GM19463 (cell line): ENCODE measurements around the gene BCDIN3D.

Experiments
- ATAC-seq: cut with Tn5 transposase; IDR thresholded peaks from one replicate; pipeline ENCODE4 v1.9.1; 2021; ENCODE audit warnings: mild to moderate bottlenecking, moderate library complexity; ENCODE audit not compliant: unreplicated experiment

BCDIN3D gene

DNA sequence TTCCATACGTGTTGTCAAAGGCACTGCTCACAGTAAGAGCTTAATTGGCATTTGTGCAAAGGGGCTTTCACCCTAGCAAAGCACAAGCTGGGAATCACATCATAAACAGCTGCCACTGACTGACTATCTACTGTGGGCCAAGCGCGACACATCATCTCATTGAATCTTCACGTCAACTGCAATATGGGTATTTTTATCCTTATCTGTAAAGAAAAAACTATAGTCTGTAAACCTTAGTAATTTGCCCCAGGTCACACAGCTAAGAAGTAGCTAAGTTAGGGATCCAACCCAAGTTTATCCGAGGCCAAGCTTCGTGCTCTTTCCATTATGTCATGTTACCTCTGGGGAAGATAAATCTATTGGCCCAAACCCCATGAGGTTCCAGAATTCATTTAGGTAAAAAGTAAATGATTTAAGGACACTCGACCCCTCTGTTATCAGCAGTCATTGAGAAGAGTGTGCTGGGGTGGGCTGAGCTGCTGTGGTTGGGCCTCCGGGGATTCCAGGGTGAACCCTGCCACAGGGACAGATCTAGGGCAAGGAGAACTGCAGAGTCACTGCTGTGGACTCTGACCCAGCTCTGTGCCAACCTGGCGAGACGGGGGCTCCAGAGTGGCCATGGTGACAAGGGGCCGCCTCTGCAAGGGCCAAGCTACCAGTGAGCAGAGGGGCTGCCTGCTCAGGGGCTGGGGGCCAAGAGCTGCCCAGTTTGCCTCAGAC, 42.3 kb downstream of the BCDIN3D start:
- ATAC-seq: no peak

- ATAC-seq: no peak
These were observed 44.0 kb downstream of the BCDIN3D start for GRCh38 chr12:49798934-49799333.

DNA sequence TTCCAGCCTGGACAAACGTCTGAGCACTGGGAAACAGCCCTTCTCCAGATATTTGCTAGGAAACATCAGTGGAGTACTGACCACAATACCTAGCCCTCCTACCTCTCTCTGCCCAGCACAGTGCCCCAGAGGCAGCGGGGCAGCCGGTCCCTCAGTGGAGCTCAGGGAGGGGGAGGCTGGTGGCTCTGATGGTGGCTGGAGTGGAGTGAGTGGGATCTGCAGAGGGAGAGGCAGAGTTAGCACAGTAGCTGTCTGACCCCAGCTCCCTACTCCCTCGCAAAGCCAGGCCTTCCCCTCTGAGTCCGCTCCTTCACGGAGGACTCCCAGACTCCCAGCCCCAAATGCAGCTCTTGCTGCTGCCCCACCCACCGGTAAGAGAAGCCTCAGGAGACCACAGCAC, 44.7 kb downstream of the BCDIN3D start:
- no peak for ATAC-seq

- no peak for ATAC-seq
These were observed 45.5 kb downstream of the BCDIN3D start for GRCh38 chr12:49797449-49797776.

DNA sequence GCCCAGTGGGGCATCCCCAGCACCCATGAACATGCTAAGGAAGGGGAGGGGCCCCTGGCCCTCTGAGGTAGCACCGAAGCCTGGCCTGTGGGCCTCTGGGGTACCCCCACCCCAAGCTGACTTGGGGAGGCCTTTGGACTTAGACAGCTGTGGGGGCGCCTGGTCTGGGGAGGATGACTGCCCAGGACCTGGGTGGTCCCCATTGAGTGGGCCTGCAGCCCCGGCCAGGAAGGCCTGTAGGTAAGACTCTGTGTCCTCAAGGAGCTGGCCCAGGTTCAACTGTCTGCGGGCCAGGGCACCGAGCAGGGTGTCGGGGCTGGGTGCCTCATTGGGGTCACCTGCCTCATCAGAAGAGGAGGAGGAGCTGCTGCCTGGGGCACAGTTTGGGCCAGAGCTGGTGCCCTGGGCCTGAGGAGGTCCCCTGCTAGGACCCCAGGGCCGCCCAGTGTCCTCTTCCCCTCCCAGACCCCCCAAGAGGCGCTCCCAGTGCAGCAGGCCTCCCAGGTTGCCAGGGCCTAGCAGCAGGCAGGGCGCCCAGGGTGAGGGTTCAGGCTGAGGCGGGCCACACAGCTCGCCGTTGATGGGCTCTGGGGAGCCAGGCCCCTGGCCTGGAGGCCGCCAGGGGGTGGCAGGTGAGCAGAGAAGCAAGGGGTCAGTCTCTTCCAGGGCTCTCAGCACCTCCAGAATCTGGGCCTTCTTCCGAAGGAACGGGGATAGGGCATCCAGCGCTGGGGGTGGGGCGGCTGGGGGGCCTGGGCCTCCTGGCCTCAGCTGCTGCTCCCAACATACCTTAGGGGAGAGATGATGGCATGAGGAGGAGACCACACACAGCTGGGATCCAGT, 46.1 kb downstream of the BCDIN3D start:
- no peak for ATAC-seq

DNA sequence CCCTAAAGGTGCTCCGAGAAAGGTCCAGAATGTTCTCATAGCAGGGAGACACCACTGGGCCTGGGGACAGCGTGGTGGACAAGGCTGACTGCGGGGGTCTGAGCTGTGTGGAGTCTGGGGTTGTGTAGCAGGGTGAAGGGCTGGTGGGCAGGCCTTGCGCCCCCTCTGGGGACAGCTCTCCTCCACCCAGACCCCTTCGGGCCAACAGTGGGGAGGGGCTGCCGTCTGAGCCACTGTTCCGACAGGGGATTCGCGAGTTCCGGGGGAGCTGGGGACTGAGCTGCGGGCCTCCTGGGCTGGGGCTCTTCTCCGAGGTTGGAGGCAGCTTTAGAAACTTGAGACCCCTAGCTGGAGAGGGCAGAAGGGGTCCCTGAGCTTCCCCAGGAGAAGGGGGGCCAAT, 46.8 kb downstream of the BCDIN3D start:
- no peak for ATAC-seq

GRCh38 chr12:49795654-49796105, 47.2 kb downstream of the BCDIN3D start:
- no peak for ATAC-seq

GRCh38 chr12:49794811-49795653, 47.9 kb downstream of the BCDIN3D start:
- ATAC-seq: no peak

DNA sequence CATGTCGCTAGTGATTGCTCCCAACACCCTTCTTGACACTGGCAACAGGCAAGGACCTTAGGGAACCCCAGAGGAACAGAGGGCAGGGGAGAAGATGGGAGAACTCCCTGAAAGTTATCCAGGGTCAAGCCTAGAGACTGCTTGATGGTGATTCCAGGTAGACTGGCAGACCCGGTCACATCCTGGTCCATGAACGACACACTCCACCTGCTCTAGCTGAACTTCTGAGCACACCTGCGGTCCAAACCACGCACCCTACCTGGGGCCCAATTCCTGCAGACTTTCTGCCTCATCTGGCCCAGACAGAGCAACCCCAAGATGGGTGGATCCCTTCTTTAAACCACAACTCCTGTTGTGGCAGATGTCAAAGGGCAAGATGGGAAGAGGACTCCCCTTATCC, 48.9 kb downstream of the BCDIN3D start:
- no peak for ATAC-seq

DNA sequence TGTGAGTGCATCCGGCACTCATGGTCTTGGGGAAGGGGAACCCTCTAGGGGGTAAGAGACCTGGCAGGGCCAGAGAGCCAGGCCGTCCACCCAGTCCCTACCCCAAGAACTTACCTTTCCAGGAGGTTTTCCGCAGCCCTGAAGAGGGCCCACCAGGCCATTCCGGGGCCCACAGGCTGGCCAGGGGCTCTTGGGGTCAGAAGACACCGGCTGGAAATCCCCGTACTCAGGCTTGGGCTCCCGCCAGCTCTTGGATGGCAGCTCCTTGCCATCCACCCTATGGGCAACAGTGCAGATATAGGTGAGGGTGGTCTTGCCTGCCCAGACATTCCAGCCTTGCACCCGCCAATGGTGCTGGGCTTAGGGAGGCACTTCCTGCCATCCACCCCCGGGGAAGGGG, 49.3 kb downstream of the BCDIN3D start:
- ATAC-seq: no peak

DNA sequence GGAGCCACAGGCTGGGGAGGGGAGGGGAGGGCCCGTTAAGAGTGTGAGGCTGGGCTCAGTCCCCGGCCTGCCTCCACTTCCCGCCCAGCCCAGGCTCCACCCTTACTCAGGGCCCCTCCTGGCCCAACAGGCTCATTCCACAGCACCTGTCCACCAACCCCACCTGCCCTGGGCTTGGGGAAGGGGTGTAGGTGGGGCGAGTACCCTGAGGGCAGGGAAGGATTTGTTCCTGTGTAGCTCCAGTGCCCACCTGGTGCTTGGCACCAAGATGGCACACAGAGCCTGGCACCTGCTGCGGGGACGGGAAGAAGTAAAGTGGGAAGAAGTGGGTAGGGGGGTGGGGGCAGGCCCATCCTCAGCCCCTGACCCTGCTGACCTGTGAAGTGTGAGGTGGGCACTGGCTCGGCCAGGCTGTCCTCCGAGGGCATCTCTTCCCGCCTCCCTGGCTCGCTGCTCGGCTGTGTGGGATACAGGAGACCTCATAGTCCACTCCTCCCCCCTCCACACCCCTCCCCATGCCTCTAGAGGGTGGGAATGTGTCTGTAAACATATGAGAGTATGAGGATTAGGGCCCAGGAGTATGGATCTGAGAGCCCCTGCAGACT, 49.8 kb downstream of the BCDIN3D start:
- no peak for ATAC-seq

- no peak for ATAC-seq
These were observed 50.5 kb downstream of the BCDIN3D start for GRCh38 chr12:49792181-49792970.

DNA sequence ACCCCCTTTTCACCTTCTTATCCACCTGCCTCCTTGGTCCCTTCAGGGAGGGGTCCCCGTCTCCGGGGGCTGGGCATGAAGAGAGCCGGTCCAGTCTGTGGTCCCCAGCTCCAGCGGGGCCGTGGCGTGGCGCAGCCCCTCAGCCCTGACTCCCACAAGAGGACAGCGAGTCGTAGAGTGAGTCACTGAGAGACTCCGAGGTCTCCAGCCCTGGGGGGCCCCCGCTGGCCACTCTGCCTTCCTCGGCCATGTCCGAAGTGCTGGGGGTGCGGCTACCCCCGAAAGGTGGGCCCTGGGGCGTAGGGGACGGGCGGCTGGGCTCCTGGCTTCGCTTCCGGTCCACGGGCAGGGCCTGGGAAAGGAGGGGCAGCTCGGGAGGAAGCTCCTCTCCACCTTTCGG, 51.2 kb downstream of the BCDIN3D start:
- no peak for ATAC-seq

- no peak for ATAC-seq
These were observed 52.0 kb downstream of the BCDIN3D start for GRCh38 chr12:49790741-49791555.

- no peak for ATAC-seq
These were observed 52.9 kb downstream of the BCDIN3D start for GRCh38 chr12:49789992-49790391.

DNA sequence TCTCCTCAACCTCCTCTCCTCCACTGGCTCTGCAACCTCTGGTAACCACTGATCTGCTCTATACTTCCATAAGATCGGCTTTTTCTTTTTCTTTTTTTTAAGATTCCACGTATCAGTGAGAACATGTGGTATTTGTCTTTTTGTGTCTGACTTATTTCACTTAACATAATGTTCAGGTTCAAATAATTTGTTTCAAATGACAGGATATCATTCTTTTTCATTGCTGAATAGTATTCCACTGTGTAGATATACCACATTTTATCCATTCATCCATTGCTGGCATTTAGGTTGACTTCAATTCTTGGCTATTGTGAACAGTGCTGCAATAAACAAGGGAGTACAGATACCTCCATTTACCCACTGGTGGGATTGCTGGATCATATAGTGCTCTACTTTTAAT, 55.2 kb downstream of the BCDIN3D start:
- ATAC-seq: no peak
